ENCODE measurements around the gene ADARB2. TPM values are rescaled to one million over a fixed set of nuclear protein-coding genes. Genes with fewer than 3 reads are reported as not detected.

Gene ADARB2
- polyA plus RNA-seq, 1 of the 3 experiments (the other 2 are of a cell fraction): not detected

GRCh38 chr10:1366811-1367425 lies 370.4 kb downstream of the ADARB2 start:
- H3K4me2 ChIP-seq: no peak overlapping the region
- H3K79me2 ChIP-seq (ENCODE audit: insufficient read depth): no peaks in the 10 kb centered on the region
- peak; percentile 15 for DNase-seq
- no peaks in the 10 kb centered on the region for H3F3A ChIP-seq (replicated peaks; ENCODE audit: insufficient read depth)
- ChIA-PET POLR2A (no interaction called here), CTCF (interaction anchor here (1.2 kb wide), 1 partner anchor 26 kb away, joined by 3 read pairs; no protein-coding TSS in a partner anchor)
- TF ChIP-seq FOXJ3 (CRISPR knock-in tag; IDR thresholded peaks at IDR 0.05) (no peak), ELF1 (IDR thresholded peaks at IDR 0.05) (no peak), FOSL2 (IDR thresholded peaks at IDR 0.05; ENCODE audit: borderline replicate concordance, low read depth) (no peak), PBX3 (IDR thresholded peaks at IDR 0.05) (no peak), TCF12 (IDR thresholded peaks at IDR 0.05) (no peak), ZBTB33 (IDR thresholded peaks at IDR 0.05; ENCODE audit: borderline replicate concordance, low read depth) (no peak), TAF1 (IDR thresholded peaks at IDR 0.05; ENCODE audit: borderline replicate concordance, low read depth, low read length) (no peak), TEAD4 (IDR thresholded peaks at IDR 0.05; ENCODE audit: borderline replicate concordance, insufficient read depth) (no peak), YY1 (IDR thresholded peaks at IDR 0.05; ENCODE audit: low read depth) (no peak), SIN3A (IDR thresholded peaks at IDR 0.05; ENCODE audit: borderline replicate concordance, low read depth, low read length) (no peak), JUND (IDR thresholded peaks at IDR 0.05) (no peak), EZH2phosphoT487 (IDR thresholded peaks at IDR 0.05; ENCODE audit: borderline replicate concordance, low read depth) (no peak), RAD21 (IDR thresholded peaks at IDR 0.05; ENCODE audit: low read length) (no peak), GABPA (IDR thresholded peaks at IDR 0.05; ENCODE audit: low read depth) (no peak), REST (IDR thresholded peaks at IDR 0.05; ENCODE audit: low read depth, low read length) (no peak), EP300 (IDR thresholded peaks at IDR 0.05; ENCODE audit: borderline replicate concordance in 1 of 2, low read depth in 1 of 2, low read length in 1 of 2) (no peak), USF1 (IDR thresholded peaks at IDR 0.05; ENCODE audit: borderline replicate concordance, low read depth) (no peak)
- H3K36me3 ChIP-seq (replicated peaks in 1 of 2; ENCODE audit: control insufficient read depth in 1 of 2, insufficient read depth in 2 of 2, low read length in 1 of 2): no peaks in the 10 kb centered on the region
- H2AFZ ChIP-seq (ENCODE audit: low read depth): no peak overlapping the region
- H3K9me2 ChIP-seq: no peaks in the 10 kb centered on the region
- no peak overlapping the region for H3K4me3 ChIP-seq (ENCODE audit: low read depth in 2 of 2, low read length in 1 of 2)
- H3K9ac ChIP-seq: no peak overlapping the region
- no peaks in the 10 kb centered on the region for H3K27me3 ChIP-seq (ENCODE audit: insufficient read depth)
- WGBS (ENCODE audit: low lambda C conversion rate): 53% methylated on average over 15 of the region's 15 CpGs
- H3K4me1 ChIP-seq (ENCODE audit: control insufficient read depth in 1 of 2, insufficient read depth in 2 of 2, low read depth in 1 of 2, low read length in 1 of 2): peaks cover 0 to 13% of the 10 kb centered on the region in 2 experiments; a peak in 1 of 4 replicates
- no peaks in the 10 kb centered on the region for H3K9me3 ChIP-seq
- no peaks in the 10 kb centered on the region for H4K20me1 ChIP-seq (ENCODE audit: insufficient read depth)
- H3K27ac ChIP-seq (ENCODE audit: low read depth in 2 of 2, low read length in 1 of 2): no peak overlapping the region
